Thymus (tissue), 11 donors: ENCODE measurements around the gene XRRA1. TPM values are rescaled to one million over a fixed set of nuclear protein-coding genes. Genes with fewer than 3 reads are reported as not detected.
"Not testable (repeated sequence)": the region's sequence is repeated elsewhere in the genome, so short reads cannot be mapped to it uniquely, and the experiment has no call there.

Experiments
- DNase-seq, 9 donors: peaks; one replicate each; pipeline ENCODE4 v3.0.0-alpha.2; 2013; ENCODE audit warnings: low spot score in 9 of 9, low read depth in 6 of 9, missing footprints in 1 of 9
- H3K27ac ChIP-seq, 2 donors: one replicate each; pipeline ENCODE4 v1.5.1; 2013; ENCODE audit warnings: control low read depth in 1 of 2, low read depth in 1 of 2, low read length in 1 of 2, mild to moderate bottlenecking in 1 of 2, moderate library complexity in 1 of 2
- H3K27me3 ChIP-seq, 2 donors: one replicate each; pipeline ENCODE4 v1.5.1; 2013; ENCODE audit warnings: low read length in 1 of 2; ENCODE audit not compliant: control insufficient read depth in 2 of 2, insufficient read depth in 1 of 2
- H3K36me3 ChIP-seq, 2 donors: one replicate each; pipeline ENCODE4 v1.5.1; 2013; ENCODE audit warnings: low read length in 1 of 2, mild to moderate bottlenecking in 1 of 2, moderate library complexity in 1 of 2; ENCODE audit not compliant: control insufficient read depth in 2 of 2, insufficient read depth in 2 of 2
- H3K4me1 ChIP-seq, 2 donors: one replicate each; pipeline ENCODE4 v1.5.1; 2013; ENCODE audit warnings: low read length in 2 of 2; ENCODE audit not compliant: control insufficient read depth in 2 of 2, insufficient read depth in 2 of 2
- H3K4me3 ChIP-seq, 2 donors: one replicate each; pipeline ENCODE4 v1.5.1; 2013; ENCODE audit warnings: low read length in 2 of 2, control low read depth in 1 of 2, mild to moderate bottlenecking in 1 of 2
- H3K9me3 ChIP-seq, 2 donors: one replicate each; pipeline ENCODE4 v1.5.1; 2013; ENCODE audit warnings: low read length in 1 of 2, mild to moderate bottlenecking in 1 of 2; ENCODE audit not compliant: control insufficient read depth in 2 of 2, insufficient read depth in 1 of 2
- WGBS: extraction: QIAGEN DNeasy Blood & Tissue Kit; methylation state at CpG from one replicate; pipeline ENCODE4 v1.1.7; 2013; 5-methylcytosine and 5-hydroxymethylcytosine counted together
- polyA plus RNA-seq: library from polyadenylated mRNA; stranded (reverse); fragments of 200-250 nt; gene quantifications from one replicate; pipeline ENCODE4 v1.2.3, GENCODE V29; 2013
- total RNA-seq: library from RNA; stranded (reverse); fragments of 120-200 nt; gene quantifications from one replicate; pipeline ENCODE4 v1.2.4, GENCODE V29; 2013
- donor health status: healthy.

Gene XRRA1
- total and polyA plus RNA-seq, 2 donors = 3.8 to 5.2 TPM

GRCh38 chr11:74839971-74840370 is 108.9 kb downstream of the XRRA1 start:
- Histone ChIP-seq H3K4me3 (no peak overlapping the region), H3K27ac (no peak overlapping the region), H3K27me3 (no peaks in the 10 kb centered on the region), H3K9me3 (no peaks in the 10 kb centered on the region), H3K4me1 (no peaks in the 10 kb centered on the region), H3K36me3 (peaks cover 53 to 56% of the 10 kb centered on the region in 2 donors)
- no peak for DNase-seq
- 87% methylated on average over 2 of the region's 2 CpGs for WGBS

GRCh38 chr11:74839446-74839845 is 109.4 kb downstream of the XRRA1 start:
- no peak overlapping the region for H3K4me3 ChIP-seq

GRCh38 chr11:74838188-74838587 is 110.7 kb downstream of the XRRA1 start:
- no peak for DNase-seq
- 98% methylated on average over 1 of the region's 1 CpG for WGBS
- no peak overlapping the region for H3K27ac ChIP-seq
- H3K4me1 ChIP-seq = no peaks in the 10 kb centered on the region
- peaks cover 45 to 52% of the 10 kb centered on the region in 2 donors for H3K36me3 ChIP-seq
- no peak overlapping the region for H3K4me3 ChIP-seq
- H3K9me3 ChIP-seq = no peaks in the 10 kb centered on the region
- H3K27me3 ChIP-seq = no peaks in the 10 kb centered on the region

More at GRCh38 chr11:74839446-74839845, 109.4 kb downstream of the XRRA1 start:
- no peak for DNase-seq
- 77% methylated on average over 1 of the region's 1 CpG for WGBS
- H3K27me3 ChIP-seq = no peaks in the 10 kb centered on the region
- no peaks in the 10 kb centered on the region for H3K4me1 ChIP-seq
- no peak overlapping the region for H3K27ac ChIP-seq
- H3K36me3 ChIP-seq = peaks cover 53 to 56% of the 10 kb centered on the region in 2 donors
- no peaks in the 10 kb centered on the region for H3K9me3 ChIP-seq

- Histone ChIP-seq H3K4me3 (no peak overlapping the region), H3K9me3 (no peaks in the 10 kb centered on the region), H3K4me1 (no peaks in the 10 kb centered on the region), H3K27me3 (no peaks in the 10 kb centered on the region), H3K27ac (no peak overlapping the region), H3K36me3 (peaks cover 36 to 42% of the 10 kb centered on the region in 2 donors)
- 98% methylated on average over 1 of the region's 1 CpG for WGBS
- no peak for DNase-seq
Observed at GRCh38 chr11:74837191-74837590, 111.7 kb downstream of the XRRA1 start.

GRCh38 chr11:74826901-74827300 is 122.0 kb downstream of the XRRA1 start:
- no peaks in the 10 kb centered on the region for H3K4me1 ChIP-seq
- no peaks in the 10 kb centered on the region for H3K27me3 ChIP-seq
- WGBS = 98% methylated on average over 4 of the region's 4 CpGs
- H3K36me3 ChIP-seq = peaks cover 7 to 16% of the 10 kb centered on the region in 2 donors
- peaks cover 6 to 14% of the 10 kb centered on the region in 2 donors for H3K9me3 ChIP-seq
- no peak for DNase-seq
- H3K4me3 ChIP-seq = no peak overlapping the region
- H3K27ac ChIP-seq = no peak overlapping the region

GRCh38 chr11:74825596-74825995 is 123.3 kb downstream of the XRRA1 start:
- H3K4me1 ChIP-seq, H3K27ac ChIP-seq, H3K4me3 ChIP-seq, H3K27me3 ChIP-seq, DNase-seq: not testable (repeated sequence)
- WGBS = 86% methylated on average over 2 of the region's 2 CpGs
- H3K9me3 ChIP-seq = peaks cover 6 to 14% of the 10 kb centered on the region in 2 donors
- peaks cover 11 to 16% of the 10 kb centered on the region in 2 donors for H3K36me3 ChIP-seq

- H3K9me3 ChIP-seq = peaks cover 6 to 14% of the 10 kb centered on the region in 2 donors
- no peak overlapping the region for H3K27ac ChIP-seq
- no peak for DNase-seq
- H3K4me3 ChIP-seq = no peak overlapping the region
- H3K27me3 ChIP-seq = no peaks in the 10 kb centered on the region
- peaks cover 14 to 16% of the 10 kb centered on the region in 2 donors for H3K36me3 ChIP-seq
- H3K4me1 ChIP-seq = no peaks in the 10 kb centered on the region
- 96% methylated on average over 1 of the region's 1 CpG for WGBS
Observed at GRCh38 chr11:74824285-74824982, 124.5 kb downstream of the XRRA1 start.

GRCh38 chr11:74822170-74822569 is 126.7 kb downstream of the XRRA1 start:
- H3K4me3 ChIP-seq = no peak overlapping the region

GRCh38 chr11:74820763-74821162 is 128.1 kb downstream of the XRRA1 start:
- Histone ChIP-seq H3K27ac (no peak overlapping the region), H3K36me3 (peaks cover under 1 to 7% of the 10 kb centered on the region in 2 donors), H3K9me3 (peaks cover 0 to 3% of the 10 kb centered on the region in 2 donors), H3K4me1 (no peaks in the 10 kb centered on the region), H3K4me3 (no peak overlapping the region), H3K27me3 (no peaks in the 10 kb centered on the region)
- DNase-seq = no peak
- 98% methylated on average over 1 of the region's 1 CpG for WGBS

More at GRCh38 chr11:74822170-74822569, 126.7 kb downstream of the XRRA1 start:
- Histone ChIP-seq H3K27ac (no peak overlapping the region), H3K27me3 (no peaks in the 10 kb centered on the region), H3K36me3 (peaks cover 14 to 15% of the 10 kb centered on the region in 2 donors), H3K4me1 (no peaks in the 10 kb centered on the region), H3K9me3 (peaks cover 6 to 12% of the 10 kb centered on the region in 2 donors)
- 82% methylated on average over 5 of the region's 5 CpGs for WGBS
- no peak for DNase-seq
